Measurements from ENCODE around the gene SFR1.

GRCh38 chr10:104142081-104142480 lies 20.1 kb downstream of the SFR1 start:
- TF ChIP-seq CTCF (IDR thresholded peaks at IDR 0.05): no peak
- TF ChIP-seq POLR2A (IDR thresholded peaks at IDR 0.05): no peak

All from Peyer's patch (tissue), 4 donors.